ENCODE data around the gene DNAJC17. TPM values are rescaled to one million over a fixed set of nuclear protein-coding genes. Genes with fewer than 3 reads are reported as not detected.
A peak's percentile ranks its signal among the peaks of the same experiment; 100 is the strongest.

Gene DNAJC17
- total RNA-seq, 2 experiments from 2014 or later, result 41.5 to 43.6 TPM

- ATAC-seq (no peak), DNase-seq (peak; percentile 23)
- ChIA-PET POLR2A (no interaction called here), CTCF (interaction anchor here (2.4 kb wide), 1 partner anchor 86 kb away, joined by 10 read pairs; the partner anchor contains the start of gene VPS18)
- Mint-ChIP-seq H3K4me1 (peaks cover 16% of the 10 kb centered on the region), H3K27me3 (no peaks in the 10 kb centered on the region), H3K36me3 (ENCODE audit: low read depth) (peaks cover 22% of the 10 kb centered on the region), H3K4me3 (peak overlapping the region; percentile 91), H3K27ac (no peak overlapping the region), H3K9me3 (ENCODE audit: low read depth) (no peaks in the 10 kb centered on the region)
- intact Hi-C loops (cut with DNase I, micrococcal nuclease), result no loop called here
Observed at GRCh38 chr15:40808861-40809450, 1.7 kb upstream of the DNAJC17 start.

- peak overlapping the region; percentile 91 for H3K4me3 Mint-ChIP-seq
- ChIA-PET POLR2A (interaction anchor here (0.6 to 1.0 kb wide), 2 partner anchors 10 to 528 kb away, joined by 3 read pairs; no protein-coding TSS in a partner anchor), CTCF (interaction anchor here (0.9 to 2.4 kb wide), 3 partner anchors 25 to 87 kb away, joined by 4 to 10 read pairs (median 9); partner anchors contain the start of gene VPS18)
- intact Hi-C loops (cut with DNase I, micrococcal nuclease), result loop anchor here (1.0 to 2.0 kb wide), 21 partner anchors 36 to 852 kb away; partner anchors contain the start of genes GCHFR (in 2 of the 2), INO80 (in 2 of the 2), RMDN3 (in 2 of the 2) and VPS18 (in 2 of the 2)
- H3K27ac Mint-ChIP-seq, result peak overlapping the region; percentile 96
- H3K4me1 Mint-ChIP-seq, result peaks cover 19% of the 10 kb centered on the region
- peaks cover 19% of the 10 kb centered on the region for H3K36me3 Mint-ChIP-seq (ENCODE audit: low read depth)
- DNase-seq (peak; percentile 12), ATAC-seq (no peak)
- H3K27me3 Mint-ChIP-seq, result no peaks in the 10 kb centered on the region
- H3K9me3 Mint-ChIP-seq (ENCODE audit: low read depth), result no peaks in the 10 kb centered on the region
Observed at GRCh38 chr15:40807888-40808461, 702 bp upstream of the DNAJC17 start.

GRCh38 chr15:40806672-40807027 is 623 bp downstream of the DNAJC17 start:
- Mint-ChIP-seq H3K4me1 (peaks cover 22% of the 10 kb centered on the region), H3K36me3 (ENCODE audit: low read depth) (peaks cover 21% of the 10 kb centered on the region), H3K9me3 (ENCODE audit: low read depth) (no peaks in the 10 kb centered on the region), H3K4me3 (peak overlapping the region; percentile 91), H3K27me3 (no peaks in the 10 kb centered on the region), H3K27ac (peak overlapping the region; percentile 96)
- DNase-seq (no peak), ATAC-seq (no peak)
- ChIA-PET POLR2A (interaction anchor here (0.7 to 0.8 kb wide), 2 partner anchors 63 to 242 kb away, joined by 3 read pairs; no protein-coding TSS in a partner anchor), CTCF (interaction anchor here (0.7 to 2.5 kb wide), 6 partner anchors 19 to 128 kb away, joined by 3 to 10 read pairs (median 6); partner anchors contain the start of gene VPS18)
- intact Hi-C loops (cut with DNase I, micrococcal nuclease), result loop anchor here (1.0 to 2.0 kb wide), 21 partner anchors 38 to 854 kb away; partner anchors contain the start of genes GCHFR (in 2 of the 2), INO80 (in 2 of the 2), RMDN3 (in 2 of the 2) and VPS18 (in 2 of the 2)

- H3K36me3 Mint-ChIP-seq (ENCODE audit: low read depth), result peaks cover 23% of the 10 kb centered on the region
- ChIA-PET POLR2A (interaction anchor here (0.7 kb wide), 1 partner anchor 239 kb away, joined by 4 read pairs; no protein-coding TSS in a partner anchor), CTCF (interaction anchor here (0.6 to 1.6 kb wide), 2 partner anchors 12 to 19 kb away, joined by 3 read pairs; no protein-coding TSS in a partner anchor)
- no peaks in the 10 kb centered on the region for H3K27me3 Mint-ChIP-seq
- H3K27ac Mint-ChIP-seq, result no peak overlapping the region
- no peak overlapping the region for H3K4me3 Mint-ChIP-seq
- ATAC-seq, result no peak
- DNase-seq, result no peak
- intact Hi-C loops (cut with DNase I, micrococcal nuclease), result no loop called here
- no peaks in the 10 kb centered on the region for H3K9me3 Mint-ChIP-seq (ENCODE audit: low read depth)
- peaks cover 30% of the 10 kb centered on the region for H3K4me1 Mint-ChIP-seq
Observed at GRCh38 chr15:40803688-40804087, 3.6 kb downstream of the DNAJC17 start.

- Mint-ChIP-seq H3K36me3 (ENCODE audit: low read depth) (peaks cover 24% of the 10 kb centered on the region), H3K9me3 (ENCODE audit: low read depth) (no peaks in the 10 kb centered on the region), H3K4me3 (no peak overlapping the region), H3K27me3 (no peaks in the 10 kb centered on the region), H3K4me1 (peaks cover 30% of the 10 kb centered on the region), H3K27ac (no peak overlapping the region)
- CTCF ChIA-PET, result interaction anchor here (0.6 to 1.6 kb wide), 4 partner anchors 13 to 358 kb away, joined by 3 to 4 read pairs (median 3); no protein-coding TSS in a partner anchor
- intact Hi-C loops (cut with DNase I, micrococcal nuclease), result no loop called here
- POLR2A ChIA-PET, result no interaction called here
- no peak for ATAC-seq
- DNase-seq, result no peak
Observed at GRCh38 chr15:40803076-40803475, 4.2 kb downstream of the DNAJC17 start.

- Mint-ChIP-seq H3K9me3 (ENCODE audit: low read depth) (no peaks in the 10 kb centered on the region), H3K27ac (no peak overlapping the region), H3K27me3 (no peaks in the 10 kb centered on the region), H3K36me3 (ENCODE audit: low read depth) (peaks cover 26% of the 10 kb centered on the region), H3K4me3 (no peak overlapping the region), H3K4me1 (peaks cover 35% of the 10 kb centered on the region)
- ATAC-seq (no peak), DNase-seq (no peak)
- CTCF ChIA-PET, result interaction anchor here (0.7 to 0.9 kb wide), 2 partner anchors 15 to 58 kb away, joined by 3 read pairs; no protein-coding TSS in a partner anchor
- intact Hi-C loops (cut with DNase I, micrococcal nuclease), result no loop called here
- POLR2A ChIA-PET, result no interaction called here
Observed at GRCh38 chr15:40799523-40799922, 7.8 kb downstream of the DNAJC17 start.

- Mint-ChIP-seq H3K4me3 (no peak overlapping the region), H3K27ac (no peak overlapping the region), H3K9me3 (ENCODE audit: low read depth) (no peaks in the 10 kb centered on the region), H3K36me3 (ENCODE audit: low read depth) (peaks cover 29% of the 10 kb centered on the region), H3K4me1 (peaks cover 42% of the 10 kb centered on the region), H3K27me3 (no peaks in the 10 kb centered on the region)
- ChIA-PET CTCF (interaction anchor here (0.6 to 1.3 kb wide), 5 partner anchors 9 to 131 kb away, joined by 3 to 5 read pairs (median 3); no protein-coding TSS in a partner anchor), POLR2A (no interaction called here)
- no peak for ATAC-seq
- DNase-seq, result no peak
- intact Hi-C loops (cut with DNase I, micrococcal nuclease), result no loop called here
Observed at GRCh38 chr15:40796512-40796911, 10.8 kb downstream of the DNAJC17 start.

GRCh38 chr15:40796041-40796440 is 11.2 kb downstream of the DNAJC17 start:
- no peaks in the 10 kb centered on the region for H3K27me3 Mint-ChIP-seq
- intact Hi-C loops (cut with DNase I, micrococcal nuclease), result no loop called here
- H3K9me3 Mint-ChIP-seq (ENCODE audit: low read depth), result no peaks in the 10 kb centered on the region
- ATAC-seq (no peak), DNase-seq (no peak)
- POLR2A ChIA-PET, result no interaction called here
- H3K27ac Mint-ChIP-seq, result no peak overlapping the region
- peaks cover 40% of the 10 kb centered on the region for H3K4me1 Mint-ChIP-seq
- CTCF ChIA-PET, result interaction anchor here (0.8 to 1.6 kb wide), 4 partner anchors 11 to 130 kb away, joined by 3 to 5 read pairs (median 4); no protein-coding TSS in a partner anchor
- H3K36me3 Mint-ChIP-seq (ENCODE audit: low read depth), result peaks cover 26% of the 10 kb centered on the region
- H3K4me3 Mint-ChIP-seq, result no peak overlapping the region

GRCh38 chr15:40793216-40793989 is 13.9 kb downstream of the DNAJC17 start:
- peak overlapping the region; percentile 38 for H3K27ac Mint-ChIP-seq
- POLR2A ChIA-PET, result no interaction called here
- intact Hi-C loops (cut with DNase I, micrococcal nuclease), result no loop called here
- H3K4me1 Mint-ChIP-seq, result peaks cover 29% of the 10 kb centered on the region
- no peak overlapping the region for H3K4me3 Mint-ChIP-seq
- ATAC-seq (peak; percentile 79), DNase-seq (peak; percentile 74)
- H3K9me3 Mint-ChIP-seq (ENCODE audit: low read depth), result no peaks in the 10 kb centered on the region
- CTCF ChIA-PET, result interaction anchor here (0.5 to 1.5 kb wide), 4 partner anchors 11 to 901 kb away, joined by 3 to 5 read pairs (median 3); no protein-coding TSS in a partner anchor
- peaks cover 20% of the 10 kb centered on the region for H3K36me3 Mint-ChIP-seq (ENCODE audit: low read depth)
- no peaks in the 10 kb centered on the region for H3K27me3 Mint-ChIP-seq

- Mint-ChIP-seq H3K27ac (no peak overlapping the region), H3K4me1 (peaks cover 30% of the 10 kb centered on the region), H3K27me3 (no peaks in the 10 kb centered on the region), H3K4me3 (no peak overlapping the region), H3K36me3 (ENCODE audit: low read depth) (peaks cover 13% of the 10 kb centered on the region), H3K9me3 (ENCODE audit: low read depth) (no peaks in the 10 kb centered on the region)
- intact Hi-C loops (cut with DNase I, micrococcal nuclease), result no loop called here
- ChIA-PET POLR2A (interaction anchor here (0.6 kb wide), 1 partner anchor 51 kb away, joined by 3 read pairs; no protein-coding TSS in a partner anchor), CTCF (interaction anchor here (0.7 to 1.5 kb wide), 7 partner anchors 10 to 902 kb away, joined by 3 to 5 read pairs (median 3); no protein-coding TSS in a partner anchor)
- ATAC-seq, result no peak
- DNase-seq, result no peak
Observed at GRCh38 chr15:40792394-40792793, 14.9 kb downstream of the DNAJC17 start.

GRCh38 chr15:40790718-40791117 is 16.6 kb downstream of the DNAJC17 start:
- intact Hi-C loops (cut with DNase I, micrococcal nuclease), result no loop called here
- POLR2A ChIA-PET, result no interaction called here
- CTCF ChIA-PET, result interaction anchor here (1.0 kb wide), 1 partner anchor 21 kb away, joined by 5 read pairs; no protein-coding TSS in a partner anchor

More at GRCh38 chr15:40790718-40791117, 16.6 kb downstream of the DNAJC17 start:
- no peak overlapping the region for H3K27ac Mint-ChIP-seq
- no peaks in the 10 kb centered on the region for H3K27me3 Mint-ChIP-seq
- peaks cover 37% of the 10 kb centered on the region for H3K4me1 Mint-ChIP-seq
- peaks cover 13% of the 10 kb centered on the region for H3K36me3 Mint-ChIP-seq (ENCODE audit: low read depth)
- DNase-seq, result no peak
- no peaks in the 10 kb centered on the region for H3K9me3 Mint-ChIP-seq (ENCODE audit: low read depth)
- H3K4me3 Mint-ChIP-seq, result no peak overlapping the region
- ATAC-seq, result no peak
